GM11168 (cell line): Measurements from ENCODE around the gene C1QTNF3.

Experiments used
- in situ Hi-C: fragments of 300-500 bp; cut with MboI; formaldehyde crosslinking; loops from one replicate; pipeline ENCODE4 v1.12.0; 2022; ENCODE audit warnings: low sequenced_read_pairs; ENCODE audit not compliant: unreplicated experiment

C1QTNF3 gene

DNA sequence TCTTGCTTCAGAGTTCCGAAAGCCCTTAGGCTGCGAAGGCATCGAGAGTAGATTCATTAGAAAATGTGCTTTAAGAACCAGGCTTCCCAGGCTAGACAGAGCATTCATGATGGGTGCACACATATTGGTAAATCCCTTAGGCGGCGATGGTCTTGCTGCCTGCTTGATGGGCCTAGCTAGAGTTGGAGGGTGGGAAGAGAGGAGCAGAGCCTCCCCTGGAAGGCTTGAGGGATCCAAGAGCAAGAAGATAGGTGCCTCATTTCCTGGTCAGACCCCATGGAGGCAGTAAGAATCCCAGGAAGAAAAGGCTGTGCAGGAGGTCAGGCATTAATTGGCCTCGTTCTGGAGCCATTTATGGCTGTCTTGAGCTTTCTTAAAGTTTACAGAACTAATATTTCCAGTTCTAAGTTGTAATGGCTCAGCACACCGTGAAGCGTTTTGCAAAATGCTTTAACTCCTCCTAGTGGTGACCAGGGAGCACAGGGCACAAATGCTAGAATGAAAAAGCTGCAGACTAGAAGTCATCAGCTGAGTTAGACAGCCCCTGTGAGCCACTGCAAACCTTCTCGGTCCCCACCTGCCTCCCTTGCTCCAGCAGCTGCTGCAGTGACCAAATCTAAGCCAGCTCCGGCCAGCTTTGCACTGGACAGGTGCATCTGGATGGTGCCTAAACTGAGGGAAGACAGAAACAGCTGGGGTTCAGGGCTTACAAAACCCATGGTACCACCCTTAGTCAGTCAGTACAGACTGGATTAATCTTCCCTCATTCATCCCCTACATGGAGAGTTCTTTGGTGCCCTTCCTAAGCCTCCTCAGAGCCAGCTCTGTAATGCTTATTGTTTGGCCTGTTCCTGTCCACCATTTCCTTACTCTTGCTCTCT is 73.2 kb downstream of the C1QTNF3 start:
- in situ Hi-C loops: no loop called here

DNA sequence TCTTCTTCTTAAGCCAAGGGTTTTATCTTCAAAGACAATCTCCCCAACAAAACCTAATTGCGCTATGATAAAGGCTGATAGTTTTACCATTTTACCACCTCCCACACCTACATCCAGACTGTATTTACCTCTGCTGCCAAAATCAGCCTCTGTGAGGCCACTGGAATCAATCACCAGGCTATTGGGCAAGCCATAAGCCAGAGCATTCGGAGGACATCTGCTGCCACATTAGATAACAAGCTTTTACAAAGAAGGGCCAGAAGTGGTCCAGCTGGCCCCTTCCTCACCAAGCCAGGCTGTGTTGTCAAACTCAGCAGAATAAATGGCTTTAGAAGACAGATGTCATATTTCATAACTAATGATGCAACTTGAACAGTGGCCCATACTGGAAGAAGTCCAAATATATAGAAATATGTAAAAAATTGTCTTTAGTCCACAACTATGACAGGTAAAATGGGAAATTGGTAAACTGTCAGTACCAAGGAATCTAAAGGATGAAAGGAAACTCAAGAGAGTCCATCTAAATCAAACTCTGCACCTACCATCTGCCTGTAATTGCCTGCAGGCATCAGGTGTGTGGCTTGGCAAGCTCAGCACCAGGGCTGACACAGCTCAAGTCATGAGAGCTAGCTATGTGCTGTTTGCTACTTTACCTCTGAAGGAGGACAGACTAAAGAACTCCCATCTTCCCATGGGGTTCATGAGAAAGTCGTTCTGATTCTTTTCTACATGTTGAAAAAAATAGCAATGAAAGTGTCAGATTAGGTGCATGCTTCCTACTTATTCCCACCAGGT is 74.6 kb downstream of the C1QTNF3 start:
- in situ Hi-C loops: no loop called here
